OCI-LY1 (cell line): ENCODE data around the gene VEGFB.
"Not testable (repeated sequence)": the region's sequence is repeated elsewhere in the genome, so short reads cannot be mapped to it uniquely, and the experiment has no call there.

Source experiments
- CTCF ChIP-seq: fragments of 200-600 bp; sonication (generic), shearing (Covaris generic); IDR thresholded peaks from 2 replicates; pipeline ENCODE4 v1.5.1; 2017; ENCODE audit warnings: mild to moderate bottlenecking, antibody characterized with exemption, low read length, moderate library complexity, mixed read lengths
- EZH2 ChIP-seq: fragments of 200-600 bp; sonication (generic), shearing (Covaris generic); IDR thresholded peaks from 2 replicates; pipeline ENCODE4 v1.8.0; 2017; ENCODE audit warnings: borderline replicate concordance, mixed run types, mild to moderate bottlenecking, antibody characterized with exemption, low read length, moderate library complexity, mixed read lengths

DNA sequence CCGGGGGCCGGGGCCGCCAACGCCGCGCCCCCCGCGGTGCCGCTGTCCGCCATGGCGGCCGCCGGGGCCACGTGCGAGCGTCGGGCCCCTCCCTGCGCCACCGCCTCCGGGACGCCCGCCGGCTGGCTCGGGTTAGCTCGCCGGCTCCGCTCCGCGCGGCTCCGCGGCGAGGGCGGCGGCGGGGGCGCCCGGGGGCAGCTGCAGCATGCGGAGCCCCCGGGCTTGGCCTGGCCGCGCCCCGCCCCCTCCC lies 12.2 kb downstream of the VEGFB start:
- TF ChIP-seq CTCF, EZH2: not testable (repeated sequence)
